ENCODE results near the gene NTF3. TPM values are rescaled to one million over a fixed set of nuclear protein-coding genes. Genes with fewer than 3 reads are reported as not detected.
"Not testable (repeated sequence)": the region's sequence is repeated elsewhere in the genome, so short reads cannot be mapped to it uniquely, and the experiment has no call there.

The NTF3 gene
- total RNA-seq, 1 donor, result under 0.01 TPM

GRCh38 chr12:5524116-5524768, 92.3 kb downstream of the NTF3 start:
- DNase-seq (ENCODE audit: low read depth in 2 of 3, low spot score in 2 of 3), result no peak

- no peak for DNase-seq (ENCODE audit: low read depth in 2 of 3, low spot score in 2 of 3)
Measured at GRCh38 chr12:5524769-5525436, 93.0 kb downstream of the NTF3 start.

GRCh38 chr12:5525783-5526367, 94.0 kb downstream of the NTF3 start:
- no peak for DNase-seq (ENCODE audit: low read depth in 2 of 3, low spot score in 2 of 3)

- no peak for DNase-seq (ENCODE audit: low read depth in 2 of 3, low spot score in 2 of 3)
Measured at GRCh38 chr12:5533368-5533767, 101.5 kb downstream of the NTF3 start.

GRCh38 chr12:5534426-5535199, 102.7 kb downstream of the NTF3 start:
- no peak for DNase-seq (ENCODE audit: low read depth in 2 of 3, low spot score in 2 of 3)

GRCh38 chr12:5535541-5535940, 103.6 kb downstream of the NTF3 start:
- DNase-seq (ENCODE audit: low read depth in 2 of 3, low spot score in 2 of 3), result no peak

- not testable (repeated sequence) for DNase-seq (ENCODE audit: low read depth in 2 of 3, low spot score in 2 of 3)
Measured at GRCh38 chr12:5537026-5537615, 105.2 kb downstream of the NTF3 start.

GRCh38 chr12:5537771-5538170, 105.9 kb downstream of the NTF3 start:
- DNase-seq (ENCODE audit: low read depth in 2 of 3, low spot score in 2 of 3), result no peak
